GM03348 (cell line): ENCODE measurements around the gene COG7.
"Not testable (repeated sequence)": the region's sequence is repeated elsewhere in the genome, so short reads cannot be mapped to it uniquely, and the experiment has no call there.

ENCODE experiments used
- DNase-seq: peaks from one replicate; pipeline ENCODE4 v3.0.0; 2012; ENCODE audit warnings: low spot score

The COG7 gene

DNA sequence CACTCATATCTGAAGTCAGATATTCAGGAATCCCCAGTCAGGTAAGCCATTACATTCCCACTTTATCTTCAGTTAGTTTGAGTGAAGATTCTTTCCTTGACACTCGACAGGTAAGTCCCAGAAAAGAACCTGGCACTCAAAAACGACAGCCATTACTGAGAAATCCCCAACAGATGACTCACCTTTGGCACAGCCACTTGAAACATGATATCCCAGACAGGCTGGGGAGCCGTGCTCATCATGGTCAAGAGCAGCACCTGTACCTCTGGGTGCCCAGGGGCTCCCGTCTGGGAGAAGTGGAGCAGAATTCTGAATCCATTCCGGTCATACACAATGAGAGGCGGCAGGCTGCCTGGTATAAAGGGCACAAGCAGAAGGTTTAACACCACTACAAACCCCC lies 16.8 kb upstream of the COG7 start:
- DNase-seq = peak; percentile 22

DNA sequence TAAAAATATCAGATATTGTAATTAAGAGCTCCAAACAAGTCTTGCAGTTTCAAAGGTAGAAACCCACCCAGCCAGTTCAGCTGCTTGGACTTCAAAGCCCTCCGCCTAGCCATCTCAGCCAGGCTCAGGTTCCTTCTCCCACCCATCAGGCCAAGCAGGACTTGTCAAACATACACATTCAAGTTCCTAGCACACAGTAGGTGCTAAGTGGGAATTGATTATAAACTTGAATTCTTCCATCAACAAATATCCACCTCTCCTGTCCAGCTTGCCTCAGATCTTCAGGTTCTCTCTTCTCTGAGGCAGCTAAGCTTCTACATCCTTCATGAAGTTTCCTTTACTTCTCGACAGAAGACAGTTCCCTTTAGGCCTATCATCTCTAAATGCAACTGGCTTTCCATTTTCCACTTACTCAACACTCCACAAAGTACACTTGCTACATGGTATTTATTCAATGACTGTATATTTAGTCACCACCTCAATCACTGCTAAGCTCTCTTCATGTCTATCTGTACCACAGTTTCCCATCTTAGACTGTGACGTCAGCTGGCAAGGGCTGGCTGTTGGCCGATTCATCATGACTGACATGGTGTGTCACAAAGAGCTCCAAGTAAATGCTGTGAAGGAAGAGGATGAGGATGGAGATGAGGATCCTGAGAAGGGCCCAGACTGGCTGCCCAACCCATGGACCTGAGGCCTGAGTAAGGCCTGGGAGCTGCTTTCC lies 13.3 kb upstream of the COG7 start:
- DNase-seq = peak; percentile 30

DNA sequence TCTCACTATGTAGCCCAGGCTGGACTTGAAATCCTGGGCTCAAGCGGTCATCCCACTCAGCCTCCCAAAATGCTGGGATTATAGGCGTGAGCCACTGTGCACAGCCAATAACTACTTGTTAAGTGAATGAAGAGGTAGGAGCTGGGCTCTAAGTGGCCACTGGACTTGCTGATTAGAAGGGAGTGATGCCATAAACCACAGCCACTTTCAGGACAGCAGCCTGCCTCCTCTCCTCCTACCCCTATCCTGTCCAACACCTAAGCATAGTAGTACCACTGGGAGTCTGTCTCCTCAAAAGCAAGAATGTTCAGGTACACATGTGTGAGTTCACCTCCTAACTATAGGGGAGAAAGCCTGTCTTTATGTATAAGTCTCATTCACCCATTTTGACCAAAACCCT lies 12.2 kb upstream of the COG7 start:
- no peak for DNase-seq

DNA sequence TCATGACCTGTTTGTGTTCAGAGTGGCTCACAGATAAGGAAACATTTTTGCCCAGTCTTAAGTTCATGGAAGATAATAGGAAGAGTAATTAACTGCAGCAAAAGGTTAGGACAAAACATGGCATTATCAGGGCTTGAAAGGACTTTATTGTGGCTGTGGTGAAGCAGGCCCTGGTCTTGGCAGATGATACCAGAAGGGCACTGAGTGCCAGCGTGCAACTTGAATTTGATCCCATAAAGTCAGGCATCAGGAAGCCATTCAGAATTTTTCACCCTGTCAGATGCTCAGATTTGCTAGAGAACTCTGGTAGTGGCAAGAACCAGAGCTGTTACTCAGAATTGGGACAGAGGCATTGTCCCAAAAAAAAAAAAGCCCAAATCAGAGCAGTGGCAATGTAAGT lies 11.2 kb upstream of the COG7 start:
- DNase-seq = no peak

DNA sequence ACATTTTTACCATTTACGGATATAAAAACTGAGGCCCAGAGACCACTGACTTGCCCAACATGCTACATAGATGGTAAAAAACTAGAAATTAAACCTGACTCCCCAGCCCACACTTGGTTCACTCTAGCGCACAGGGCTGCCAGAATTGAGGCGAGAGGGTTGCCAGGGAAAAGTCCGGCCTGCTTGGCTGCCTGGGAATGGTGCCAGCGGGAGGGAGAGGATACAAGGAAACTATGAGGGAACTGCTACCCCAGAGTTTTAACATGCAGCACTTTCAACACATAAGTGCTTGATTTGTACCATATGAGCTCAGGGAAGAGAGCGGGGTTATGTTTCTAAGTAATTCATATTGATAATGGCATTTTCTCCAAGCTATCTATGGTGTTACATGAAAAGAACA lies 10.0 kb upstream of the COG7 start:
- peak; percentile 79 for DNase-seq

DNA sequence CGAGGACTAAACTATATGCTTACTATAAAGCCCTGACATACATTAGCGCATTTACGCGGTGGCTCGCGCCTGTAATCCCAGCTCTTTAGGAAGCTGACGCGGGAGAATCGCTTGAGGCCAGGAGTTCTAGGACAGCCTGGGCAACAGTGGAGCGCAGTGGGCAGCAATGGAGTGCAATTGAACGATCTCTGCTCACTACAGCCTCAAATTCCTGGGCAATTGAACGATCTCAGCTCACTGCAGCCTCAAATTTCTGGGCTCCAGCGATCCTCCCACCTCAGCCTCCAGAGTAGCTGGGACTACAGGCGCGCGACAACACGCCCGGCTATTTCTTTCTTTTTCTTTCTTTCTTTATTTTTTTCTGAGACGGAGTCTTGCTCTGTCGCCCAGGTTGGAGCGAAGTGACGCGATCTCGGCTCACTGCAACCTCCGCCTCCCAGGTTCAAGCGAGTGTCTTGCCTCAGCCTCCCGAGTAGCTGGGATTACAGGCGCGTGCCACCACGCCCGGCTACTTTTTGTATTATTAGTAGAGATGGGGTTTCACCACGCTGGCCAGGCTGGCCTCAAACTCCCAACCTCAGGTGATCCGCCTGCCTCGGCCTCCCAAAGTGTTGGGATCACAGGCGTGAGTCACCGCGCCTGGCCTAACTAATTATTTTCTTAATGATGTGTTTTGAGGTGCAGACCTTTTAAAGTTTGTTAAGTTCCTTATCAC lies 506 bp upstream of the COG7 start:
- DNase-seq = no peak

DNA sequence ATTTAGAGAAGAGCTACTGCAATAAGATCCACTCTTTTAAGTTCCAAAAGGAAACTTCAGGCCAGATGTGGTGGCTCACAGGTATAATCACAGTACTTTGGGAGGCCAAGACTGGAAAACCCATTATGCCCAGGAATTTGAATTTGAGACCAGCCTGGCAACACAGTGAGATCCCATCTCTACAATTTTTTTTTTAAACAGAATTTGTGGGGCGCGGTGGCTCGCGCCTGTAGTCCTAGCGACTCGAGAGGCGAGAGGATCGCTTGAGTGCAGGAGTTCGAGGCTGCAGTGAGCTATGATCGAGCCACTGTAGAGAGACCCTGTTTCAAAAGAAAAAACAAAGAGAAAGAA lies 793 bp downstream of the COG7 start:
- no peak for DNase-seq

DNA sequence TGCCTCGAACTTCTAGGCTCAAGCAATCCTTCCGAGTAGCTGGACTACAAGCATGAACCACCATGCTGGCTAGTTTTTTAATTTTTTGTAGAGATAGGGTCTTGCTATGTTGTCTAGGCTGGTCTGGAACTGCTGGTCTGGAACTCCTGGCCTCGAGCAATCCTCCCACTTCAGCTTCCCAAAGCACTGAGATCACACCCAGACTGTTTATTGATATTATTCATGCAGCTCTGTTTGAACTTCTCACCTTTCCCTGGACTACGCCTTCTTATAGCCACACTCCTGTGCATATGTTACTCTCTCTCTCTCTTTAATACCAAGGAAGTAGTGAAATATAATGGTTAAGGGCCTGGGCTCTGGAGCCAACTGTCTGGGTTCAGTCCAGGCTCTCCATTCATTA lies 4.6 kb downstream of the COG7 start:
- DNase-seq = no peak

DNA sequence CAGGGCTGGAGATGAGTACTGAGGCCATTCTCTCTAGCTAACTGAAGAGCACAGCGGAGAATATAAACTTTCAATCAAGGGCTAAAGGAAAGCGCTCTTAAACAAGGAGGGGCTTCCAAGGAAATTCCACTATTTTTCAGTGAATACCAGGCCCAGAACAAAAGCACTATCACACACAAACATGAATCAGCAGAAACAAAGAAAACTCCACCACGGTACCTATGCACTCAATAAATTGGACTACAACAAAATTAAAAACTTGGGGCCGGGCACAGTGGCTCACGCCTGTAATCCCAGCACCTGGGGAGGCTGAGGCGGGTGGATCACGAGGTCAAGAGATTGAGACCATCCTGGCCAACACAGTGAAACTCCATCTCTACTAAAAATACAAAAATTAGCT lies 15.4 kb downstream of the COG7 start:
- not testable (repeated sequence) for DNase-seq

DNA sequence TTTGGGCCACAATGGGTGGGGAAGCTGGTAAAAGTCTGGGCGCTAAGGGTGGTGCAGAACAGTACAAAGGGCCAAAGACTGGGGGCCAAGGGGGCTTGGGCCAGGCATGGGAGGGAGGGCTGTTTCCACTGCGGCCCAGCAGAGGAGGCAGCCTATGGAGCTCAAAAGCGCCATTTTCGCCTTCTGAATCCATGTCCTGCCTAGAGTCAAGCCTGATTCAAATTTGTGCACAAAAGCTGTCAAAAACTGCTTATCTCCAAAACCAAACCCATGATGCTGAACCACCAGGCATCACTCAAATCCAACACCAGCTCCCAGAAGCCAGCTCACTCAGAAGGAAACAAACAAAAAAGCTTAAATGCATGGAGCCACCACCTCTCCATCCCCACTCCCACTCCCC lies 16.0 kb downstream of the COG7 start:
- no peak for DNase-seq

DNA sequence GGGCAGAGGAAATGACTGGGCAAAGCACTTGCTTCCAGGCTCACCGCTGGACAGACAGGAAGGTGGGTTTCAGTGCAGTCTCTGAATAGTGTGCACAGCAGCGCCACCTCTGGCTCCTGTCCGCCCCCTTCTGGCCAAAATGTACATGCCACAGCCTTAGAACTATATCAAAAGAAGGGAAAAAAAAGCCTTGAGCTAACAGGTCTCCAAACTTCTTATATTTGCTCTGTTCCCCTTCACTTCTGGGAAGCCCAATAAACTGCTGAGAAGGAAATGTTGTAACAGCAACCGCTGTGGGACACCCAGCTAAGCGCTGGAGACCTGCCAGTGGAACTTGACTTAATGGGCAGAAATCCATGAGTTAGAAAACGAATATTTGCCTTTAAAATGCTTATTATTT lies 17.5 kb downstream of the COG7 start:
- DNase-seq = peak; percentile 58

DNA sequence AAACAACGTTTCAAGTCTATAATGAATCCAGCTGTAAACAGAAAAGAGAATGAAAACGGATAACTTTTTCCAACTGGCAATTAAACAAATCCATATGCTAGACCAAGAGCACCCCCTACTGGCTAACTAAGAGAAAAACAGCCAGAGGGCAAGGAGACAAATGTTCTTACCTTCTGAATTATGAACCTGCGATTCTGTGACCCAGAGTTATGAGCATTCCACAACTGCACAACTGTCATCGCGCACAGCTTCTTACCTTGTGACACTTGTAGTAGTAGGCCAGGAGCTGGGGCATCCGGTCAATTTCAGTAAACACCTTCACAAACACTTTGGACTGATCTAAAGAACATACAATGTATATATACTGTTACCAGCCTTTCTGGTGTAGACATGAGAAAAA lies 18.6 kb downstream of the COG7 start:
- DNase-seq = peak; percentile 66

DNA sequence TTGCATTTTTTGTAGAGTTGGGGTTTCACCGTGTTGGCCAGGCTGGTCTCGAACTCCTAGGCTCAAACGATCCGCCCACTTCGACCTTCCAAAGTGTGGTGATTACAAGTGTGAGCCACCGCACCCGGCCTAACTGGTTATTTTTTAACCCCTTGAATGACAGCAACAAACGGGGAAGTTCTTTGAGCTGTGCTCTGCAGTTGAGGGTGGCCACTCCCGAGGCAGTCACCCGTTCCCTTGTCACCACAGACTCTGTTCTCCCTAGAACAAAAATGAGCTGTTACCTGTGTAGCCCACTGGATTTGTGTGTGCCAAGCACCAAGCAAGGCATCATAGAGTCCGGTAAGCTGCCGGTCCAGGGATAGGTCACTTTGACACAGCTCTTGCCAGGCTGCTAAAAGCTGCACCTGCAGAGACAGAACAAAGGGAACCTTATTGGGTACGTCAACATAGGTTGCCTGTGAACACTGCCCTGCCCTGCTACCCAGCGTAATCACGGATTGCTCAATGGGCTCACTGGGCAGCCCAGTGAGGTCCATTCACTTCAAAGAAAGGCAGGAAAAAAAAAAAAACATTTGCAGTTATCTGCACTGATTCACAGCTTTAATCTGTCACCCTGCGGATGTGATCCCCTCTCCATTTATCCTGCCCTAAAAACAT lies 19.6 kb downstream of the COG7 start:
- no peak for DNase-seq

DNA sequence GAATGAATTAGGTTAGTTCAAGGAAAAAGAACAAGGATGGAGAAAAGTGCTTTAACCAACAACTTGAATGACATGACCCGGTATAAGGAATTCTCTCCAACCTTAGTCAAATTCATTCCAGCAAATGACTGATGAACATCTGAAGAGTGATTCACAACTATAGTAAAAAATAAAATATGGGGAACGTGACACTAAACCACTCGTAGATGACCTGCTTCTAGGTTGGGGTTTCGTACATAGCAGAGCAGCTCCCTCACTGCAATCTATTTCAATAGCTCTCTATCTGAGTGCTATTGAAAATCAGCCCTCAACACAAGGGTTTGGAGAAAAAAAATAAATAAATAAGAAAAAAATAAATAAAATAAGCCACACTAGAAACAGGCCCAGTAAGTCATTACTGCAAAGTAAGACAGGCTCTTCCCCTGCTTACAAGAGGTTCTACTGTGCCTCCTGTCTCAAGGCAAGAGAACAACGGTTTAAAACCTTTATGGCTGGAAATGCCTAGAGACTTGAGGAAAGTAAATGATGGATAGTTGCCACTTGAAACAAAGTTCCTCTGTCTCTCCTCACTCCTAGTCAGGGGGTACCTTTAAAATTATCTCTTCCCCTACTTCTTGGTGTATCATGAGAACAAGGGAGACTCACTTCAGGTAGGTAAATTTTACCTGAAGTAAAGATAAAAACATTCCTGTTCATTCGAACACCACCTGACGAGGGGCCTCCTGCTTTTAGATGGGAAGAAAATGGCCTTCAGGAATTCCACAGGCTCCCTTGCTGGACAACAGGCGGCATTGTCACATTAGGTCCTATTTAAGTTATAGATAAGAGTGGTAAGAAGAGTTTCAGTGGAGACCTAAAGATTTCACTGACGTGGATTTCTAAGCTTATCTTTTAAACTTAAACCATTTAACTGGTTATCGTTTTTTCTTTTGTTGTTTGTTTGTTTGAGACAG lies 20.5 kb downstream of the COG7 start:
- DNase-seq = no peak

DNA sequence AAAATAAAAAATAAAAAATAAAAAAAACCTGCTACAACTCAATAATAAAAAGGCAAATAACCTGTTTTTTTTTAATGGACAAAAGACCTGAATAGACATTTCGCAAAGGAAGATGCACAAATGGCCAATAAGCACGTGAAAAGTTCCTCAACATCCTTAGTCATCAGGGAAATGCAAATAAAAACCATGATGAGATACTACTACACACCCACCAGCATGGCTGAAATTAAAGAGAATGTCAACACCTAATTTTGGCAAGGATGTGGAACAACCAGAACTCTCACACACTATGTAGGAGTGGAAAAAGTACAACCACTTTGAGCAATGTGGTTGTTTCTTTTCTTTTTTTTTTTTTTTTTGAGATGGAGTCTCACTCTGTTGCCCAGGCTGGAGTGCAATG lies 24.6 kb downstream of the COG7 start:
- DNase-seq = no peak

DNA sequence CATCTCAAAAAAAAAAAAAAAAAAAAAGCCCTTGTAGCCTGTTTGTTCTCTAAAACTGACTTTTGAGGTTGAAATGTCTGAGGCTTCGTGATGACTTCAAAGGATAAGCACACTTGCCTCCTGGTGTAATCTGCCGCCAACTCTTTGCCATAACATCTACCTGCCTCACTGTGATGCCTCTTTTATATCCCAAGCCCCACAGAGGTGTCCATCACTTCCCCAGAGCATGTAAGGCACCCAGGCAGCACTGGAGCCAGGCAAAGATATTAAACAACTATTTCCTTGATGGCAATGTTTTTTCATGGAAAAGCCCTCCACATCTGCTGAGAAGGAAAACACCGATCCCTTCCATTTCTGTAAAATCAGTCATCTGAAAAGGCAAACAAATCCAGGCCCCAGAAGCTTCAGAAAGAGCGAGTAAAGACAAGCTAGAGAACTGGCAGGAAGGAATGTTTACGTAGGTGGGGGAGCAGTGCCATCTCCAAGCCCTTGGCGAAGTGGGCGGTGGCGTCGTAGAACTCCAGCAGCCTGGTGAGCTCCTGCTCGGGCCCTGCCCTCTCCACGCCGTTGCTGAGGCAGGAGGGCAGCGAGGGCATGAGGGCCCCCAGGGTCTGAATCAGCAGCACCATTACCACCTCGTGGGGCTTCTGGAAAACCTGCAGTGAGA lies 28.6 kb downstream of the COG7 start:
- DNase-seq = no peak

DNA sequence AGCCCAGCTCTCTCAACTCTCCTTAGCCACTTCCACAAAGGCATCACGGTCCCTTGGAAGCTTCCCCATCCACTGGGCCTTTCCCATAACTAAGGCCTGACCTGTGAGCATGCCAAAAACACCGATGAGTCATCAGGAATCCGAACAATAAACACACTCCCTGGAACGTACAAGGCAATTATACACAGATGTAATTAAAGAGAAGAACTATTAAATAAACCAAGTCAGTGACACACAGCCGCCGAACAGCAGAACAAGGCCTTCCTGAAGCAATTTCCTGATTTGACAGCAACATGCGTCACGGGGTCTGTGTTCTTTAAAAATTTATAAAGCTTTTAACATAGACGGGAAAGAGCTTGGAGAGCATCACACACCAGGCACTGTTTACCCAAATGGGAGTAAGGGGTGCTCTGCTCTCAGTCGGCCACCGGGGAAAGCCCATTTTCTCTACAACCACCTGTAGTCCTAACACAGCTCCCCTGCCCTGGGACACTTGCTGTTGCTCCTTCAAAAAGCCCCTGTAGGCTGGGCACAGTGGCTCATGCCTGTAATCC lies 29.4 kb downstream of the COG7 start:
- peak; percentile 90 for DNase-seq

DNA sequence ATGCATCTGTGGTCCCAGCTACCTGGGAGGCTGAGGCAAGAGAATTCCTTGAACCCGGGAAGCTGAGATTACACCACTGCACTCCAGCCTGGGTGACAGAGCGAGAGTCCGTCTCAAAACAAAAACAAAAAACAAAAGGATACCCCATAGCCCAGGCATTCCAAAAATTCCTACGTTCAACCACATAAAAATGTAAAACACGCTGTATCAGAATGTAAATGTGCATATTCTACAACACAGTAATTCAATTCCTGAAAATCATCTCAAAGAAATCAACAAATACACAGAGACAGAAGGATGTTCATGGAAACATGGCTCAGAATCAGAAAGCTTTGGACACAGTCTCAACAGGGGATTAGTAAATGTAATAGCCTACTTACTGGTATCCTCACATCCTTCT lies 33.0 kb downstream of the COG7 start:
- no peak for DNase-seq

DNA sequence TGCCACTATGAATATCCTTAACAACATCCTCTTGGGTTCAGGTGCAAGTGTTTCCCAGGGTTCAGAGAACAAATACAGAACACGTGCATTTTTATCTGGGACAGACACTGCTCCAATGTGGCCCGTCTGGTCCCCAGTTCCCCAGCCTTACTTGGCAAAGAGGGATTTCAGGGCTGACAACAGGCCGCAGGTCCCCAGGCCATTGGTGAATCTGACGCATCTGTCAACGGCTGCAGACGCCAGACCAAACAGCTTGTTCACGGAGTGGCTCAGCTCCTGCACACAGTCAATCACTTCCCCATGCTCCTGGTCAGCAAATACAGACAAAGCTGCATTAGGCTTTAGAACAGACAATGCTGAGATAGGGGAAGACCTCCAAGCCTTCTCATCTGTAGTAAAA lies 36.2 kb downstream of the COG7 start:
- no peak for DNase-seq

DNA sequence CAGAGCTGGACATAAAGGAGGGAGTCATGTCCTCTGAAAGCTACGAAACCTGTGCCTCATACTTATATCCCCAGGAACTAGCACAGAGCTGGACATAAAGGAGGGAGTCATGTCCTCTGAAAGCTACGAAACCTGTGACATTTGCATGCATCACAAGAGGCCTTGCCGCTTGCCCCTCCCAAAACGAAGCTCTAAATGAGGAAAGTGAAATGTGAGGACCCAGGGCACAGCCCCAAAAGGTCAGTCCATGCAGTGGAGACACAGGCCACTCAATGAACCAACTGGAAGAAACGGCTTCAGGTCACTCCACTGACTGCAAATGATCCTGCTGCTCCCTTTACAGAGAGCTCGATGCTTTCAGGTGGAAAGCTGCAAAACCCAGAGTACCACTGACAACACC lies 38.3 kb downstream of the COG7 start:
- no peak for DNase-seq

DNA sequence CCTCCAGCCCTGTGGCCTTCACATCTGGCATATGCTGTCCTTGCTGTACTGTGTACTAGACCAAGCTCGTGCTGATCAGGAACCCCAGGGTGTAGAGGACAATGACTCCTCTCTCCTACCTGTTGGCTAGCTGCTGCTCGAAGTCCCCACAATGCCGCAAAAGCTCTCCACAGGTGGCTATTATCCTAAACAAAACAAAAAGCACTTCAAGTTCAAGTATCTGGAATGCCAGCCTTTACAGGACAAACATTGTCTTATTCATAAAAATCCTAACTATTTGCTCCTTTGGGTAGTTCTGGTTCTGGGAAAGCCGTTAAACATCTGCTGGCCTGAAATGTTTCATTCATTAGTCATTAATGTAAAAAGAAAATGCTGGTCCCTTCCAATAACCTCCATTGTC lies 42.8 kb downstream of the COG7 start:
- DNase-seq = no peak

DNA sequence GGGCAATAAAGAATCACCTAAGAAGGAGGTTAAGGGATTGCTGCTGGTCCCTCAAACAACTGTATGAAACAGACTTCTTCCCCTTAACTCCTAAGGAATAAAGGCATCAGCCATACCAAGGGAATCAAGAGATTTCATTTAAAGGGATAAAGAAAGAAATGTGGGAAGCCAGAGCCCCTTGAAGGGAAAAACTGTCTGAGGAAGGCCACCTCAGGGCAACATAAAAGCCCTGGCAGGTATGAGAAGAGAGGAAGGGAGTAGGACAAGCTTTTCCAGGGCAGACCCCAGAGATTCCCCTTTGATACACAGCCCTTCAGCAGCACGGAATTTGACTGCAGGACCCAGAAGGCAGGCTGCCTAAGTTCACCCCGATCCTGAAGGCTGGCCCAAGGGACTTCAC lies 43.5 kb downstream of the COG7 start:
- DNase-seq = no peak
